NT2/D1 (cell line): ENCODE data around the gene PRPF6.

ENCODE experiments used
- SUZ12 ChIP-seq: IDR thresholded peaks from 2 replicates; pipeline ENCODE4 v1.6.1; 2011; ENCODE audit not compliant: insufficient read length, insufficient read depth; ENCODE audit errors: extremely low read depth
- ZNF274 ChIP-seq: IDR thresholded peaks from 2 replicates; pipeline ENCODE4 v1.6.1; 2011; ENCODE audit warnings: mild to moderate bottlenecking, low read depth, low read length

- TF ChIP-seq SUZ12, result no peak
- no peak for TF ChIP-seq ZNF274
These were observed 94.0 kb downstream of the PRPF6 start for GRCh38 chr20:64074963-64075362.
